Neutrophil (primary cell): ENCODE measurements around the gene SORL1-AS1.
A peak's percentile ranks its signal among the peaks of the same experiment; 100 is the strongest.

Source experiments
- H3K27ac ChIP-seq: fragments of 200-600 bp; sonication (generic); 2 replicates; pipeline ENCODE4 v1.5.1; 2016; ENCODE audit warnings: mild to moderate bottlenecking, moderate library complexity
- H3K27me3 ChIP-seq: fragments of 200-600 bp; sonication (generic); 2 replicates; pipeline ENCODE4 v1.6.0; 2016; ENCODE audit warnings: mild to moderate bottlenecking
- H3K36me3 ChIP-seq: fragments of 200-600 bp; sonication (generic); 2 replicates; pipeline ENCODE4 v1.5.1; 2017
- H3K4me1 ChIP-seq, 2 experiments: fragments of 200-600 bp in 1 of 2; sonication (generic) in 1 of 2; 1 replicate in 1 of 2; 2 replicates in 1 of 2; pipeline versions ENCODE4 v1.5.1 to v1.6.1; 2013 to 2016; ENCODE audit warnings: low read depth in 1 of 2, low read length in 1 of 2, mild to moderate bottlenecking in 1 of 2, moderate library complexity in 1 of 2; ENCODE audit not compliant: control insufficient read depth in 1 of 2, insufficient read depth in 1 of 2
- H3K4me3 ChIP-seq, 2 experiments: fragments of 200-600 bp in 1 of 2; sonication (generic) in 1 of 2; 1 replicate in 1 of 2; 2 replicates in 1 of 2; pipeline ENCODE4 v1.5.1; 2013 to 2016; ENCODE audit warnings: low read depth in 1 of 2, low read length in 1 of 2, mild to moderate bottlenecking in 1 of 2, moderate library complexity in 1 of 2
- H3K9me3 ChIP-seq: fragments of 200-600 bp; sonication (generic); 2 replicates; pipeline ENCODE4 v1.5.1; 2016
- CTCF ChIP-seq: fragments of 200-600 bp; sonication (generic); IDR thresholded peaks from 2 replicates; pipeline ENCODE4 v1.5.1; 2016; ENCODE audit warnings: antibody characterized with exemption

Gene SORL1-AS1

GRCh38 chr11:121422675-121423074 lies 30.1 kb downstream of the SORL1-AS1 start:
- Histone ChIP-seq H3K9me3 (no peaks in the 10 kb centered on the region), H3K27ac (peak overlapping the region; percentile 62), H3K4me1 (peaks cover 73 to 78% of the 10 kb centered on the region in 2 experiments), H3K27me3 (no peaks in the 10 kb centered on the region), H3K36me3 (no peaks in the 10 kb centered on the region), H3K4me3 (no peak overlapping the region)
- TF ChIP-seq CTCF: no peak

GRCh38 chr11:121421149-121421901 lies 31.4 kb downstream of the SORL1-AS1 start:
- Histone ChIP-seq H3K9me3 (no peaks in the 10 kb centered on the region), H3K27ac (peak overlapping the region; percentile 98), H3K36me3 (no peaks in the 10 kb centered on the region), H3K4me1 (peaks cover 73 to 78% of the 10 kb centered on the region in 2 experiments), H3K27me3 (no peaks in the 10 kb centered on the region), H3K4me3 (no peak overlapping the region)
- TF ChIP-seq CTCF: no peak

- H3K36me3 ChIP-seq: no peaks in the 10 kb centered on the region
- TF ChIP-seq CTCF: no peak
- no peaks in the 10 kb centered on the region for H3K9me3 ChIP-seq
- peaks cover 82 to 84% of the 10 kb centered on the region in 2 experiments for H3K4me1 ChIP-seq
- no peaks in the 10 kb centered on the region for H3K27me3 ChIP-seq
- peak overlapping the region; percentile 98 for H3K27ac ChIP-seq
- no peak overlapping the region for H3K4me3 ChIP-seq
Observed at GRCh38 chr11:121420398-121420797, 32.4 kb downstream of the SORL1-AS1 start.

GRCh38 chr11:121419836-121420235 lies 32.9 kb downstream of the SORL1-AS1 start:
- Histone ChIP-seq H3K27ac (peak overlapping the region; percentile 98), H3K27me3 (no peaks in the 10 kb centered on the region), H3K9me3 (no peaks in the 10 kb centered on the region), H3K4me3 (peak overlapping the region in 1 of 2 experiments; percentile 45), H3K36me3 (no peaks in the 10 kb centered on the region), H3K4me1 (peaks cover 87 to 90% of the 10 kb centered on the region in 2 experiments)
- TF ChIP-seq CTCF: no peak

GRCh38 chr11:121418625-121419114 lies 34.1 kb downstream of the SORL1-AS1 start:
- peaks cover 97 to 98% of the 10 kb centered on the region in 2 experiments for H3K4me1 ChIP-seq
- TF ChIP-seq CTCF: no peak
- no peaks in the 10 kb centered on the region for H3K36me3 ChIP-seq
- peak overlapping the region; percentile 45 to 49 for H3K4me3 ChIP-seq
- peak overlapping the region; percentile 98 for H3K27ac ChIP-seq
- H3K27me3 ChIP-seq: no peaks in the 10 kb centered on the region
- no peaks in the 10 kb centered on the region for H3K9me3 ChIP-seq
